GM13976 (cell line): ENCODE measurements around the gene FSD1.

Source experiments
- DNase-seq: peaks from one replicate; pipeline ENCODE4 v3.0.0; 2012; ENCODE audit warnings: low spot score
- CTCF ChIP-seq: IDR thresholded peaks from 2 replicates; pipeline ENCODE4 v1.5.1; 2012; ENCODE audit warnings: borderline replicate concordance, mild to moderate bottlenecking; ENCODE audit not compliant: insufficient read depth; ENCODE audit errors: extremely low read depth, missing control alignments, control extremely low read depth
- in situ Hi-C: fragments of 300-500 bp; cut with MboI; formaldehyde crosslinking; loops from one replicate; pipeline ENCODE4 v1.12.0; 2022; ENCODE audit warnings: low sequenced_read_pairs, mixed read lengths, inconsistent platforms; ENCODE audit not compliant: unreplicated experiment

FSD1 gene

DNA sequence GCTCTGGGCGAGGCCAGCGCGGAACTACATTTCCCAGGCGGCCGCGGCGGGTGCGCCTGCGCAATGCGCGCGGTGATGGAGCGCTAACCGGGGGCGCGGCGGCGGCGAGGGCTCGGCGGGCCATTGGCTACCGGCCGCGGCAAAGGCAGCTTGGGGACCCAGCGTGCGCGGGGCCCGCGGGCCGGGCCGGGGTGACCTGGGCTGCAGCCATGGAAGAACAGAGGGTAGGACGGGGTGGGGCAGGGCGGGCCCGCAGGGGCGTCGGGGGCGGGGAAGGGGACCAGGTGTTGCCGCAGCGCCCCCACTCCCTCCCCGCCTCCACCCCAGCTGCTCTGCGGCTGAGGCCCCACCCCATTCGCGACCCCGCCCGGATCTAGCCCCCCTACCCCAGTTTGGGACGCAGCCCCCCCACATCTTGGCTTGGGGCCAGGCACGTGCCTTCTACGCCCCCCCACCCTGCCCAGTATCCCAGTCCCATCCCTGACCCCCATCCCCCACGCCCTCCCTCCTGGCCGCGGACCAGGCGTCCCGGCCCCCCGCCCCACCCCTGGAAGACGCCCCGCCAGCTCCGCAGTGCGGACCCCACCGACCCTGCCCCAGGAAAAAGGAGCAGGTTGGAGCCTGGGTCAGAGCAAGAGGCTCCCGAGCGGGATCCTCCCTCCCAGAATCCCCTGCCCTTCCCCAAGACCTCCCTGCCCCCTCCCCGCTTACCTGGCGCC, at the start of gene FSD1:
Gene FSD1 (plus strand): TSS at position 61 of the 719 bp plus-strand sequence. CDS start 149 bp downstream, at position 210.
- in situ Hi-C loops: no loop called here
- TF ChIP-seq CTCF: no peak
- peak; percentile 99 for DNase-seq

- DNase-seq: no peak
- in situ Hi-C loops: no loop called here
- no peak for TF ChIP-seq CTCF
Observed at GRCh38 chr19:4256563-4256962, 47.8 kb upstream of the FSD1 start.

DNA sequence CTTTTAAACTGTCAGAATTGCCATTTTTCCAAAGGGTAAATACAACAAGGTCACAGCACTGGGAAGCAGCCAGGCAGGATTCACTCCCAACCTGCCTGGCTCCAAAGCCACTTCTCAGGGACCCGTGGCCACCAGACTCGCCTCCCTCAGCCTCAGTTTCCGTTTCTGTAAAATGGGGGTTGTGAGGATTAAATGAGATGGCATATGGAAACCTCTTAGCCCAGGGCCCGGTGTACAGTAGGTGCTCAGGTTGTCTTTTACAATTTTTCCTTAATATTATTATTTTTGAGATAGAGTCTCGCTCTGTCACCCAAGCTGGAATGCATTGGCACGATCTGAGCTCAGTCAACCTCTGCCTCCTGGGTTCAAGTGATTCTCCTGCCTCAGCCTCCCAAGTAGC, 47.4 kb upstream of the FSD1 start:
- no peak for TF ChIP-seq CTCF
- DNase-seq: no peak
- in situ Hi-C loops: no loop called here

- no peak for DNase-seq
- TF ChIP-seq CTCF: no peak
- in situ Hi-C loops: no loop called here
Observed at GRCh38 chr19:4258181-4258580, 46.2 kb upstream of the FSD1 start.

- in situ Hi-C loops: loop anchor here (10.0 kb wide), 1 partner anchor 94 kb away; no protein-coding TSS in a partner anchor
- no peak for DNase-seq
- TF ChIP-seq CTCF: no peak
Observed at GRCh38 chr19:4260613-4261191, 43.7 kb upstream of the FSD1 start.

DNA sequence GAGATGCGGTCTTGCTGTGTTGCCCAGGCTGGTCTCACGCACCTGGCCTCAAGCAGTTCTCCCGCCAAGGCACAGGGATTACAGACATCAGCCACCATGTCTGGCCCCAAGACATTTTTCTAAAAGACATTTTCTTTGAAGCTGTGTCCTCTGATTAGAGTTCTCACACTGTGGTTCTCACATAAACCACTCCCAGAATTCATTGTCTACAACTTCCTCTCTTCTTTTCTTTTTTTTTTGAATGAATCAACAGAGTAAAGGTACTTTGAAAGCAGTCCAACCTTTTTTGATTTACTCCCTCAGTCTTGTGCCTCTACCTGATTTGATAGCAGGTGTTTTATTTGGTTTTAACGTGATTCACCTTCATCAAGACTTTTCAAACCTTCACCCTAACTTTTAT, 39.6 kb upstream of the FSD1 start:
- no peak for DNase-seq
- TF ChIP-seq CTCF: no peak
- in situ Hi-C loops: loop anchor here (10.0 kb wide), 1 partner anchor 90 kb away; no protein-coding TSS in a partner anchor
